H1 (cell line): ENCODE data around the gene RARRES2. TPM values are rescaled to one million over a fixed set of nuclear protein-coding genes. Genes with fewer than 3 reads are reported as not detected.

Experiments
- CBX5 ChIP-seq: fragments of 300-800, 300-1000 bp; sonication (generic); IDR thresholded peaks from 2 replicates; pipeline ENCODE4 v1.7.1; 2016; ENCODE audit warnings: antibody characterized with exemption, low read length, low read depth
- EGR1 ChIP-seq: IDR thresholded peaks from 2 replicates; pipeline ENCODE4 v1.6.1; 2011; ENCODE audit warnings: low read depth, low read length, borderline replicate concordance
- JUN ChIP-seq: IDR thresholded peaks from 2 replicates; pipeline ENCODE4 v1.6.1; 2011; ENCODE audit warnings: low read depth, mild to moderate bottlenecking, improper control_type of control experiment, low read length
- KDM5A ChIP-seq: fragments of 200-600 bp; IDR thresholded peaks from 2 replicates; pipeline ENCODE4 v1.7.1; 2012; ENCODE audit warnings: mild to moderate bottlenecking, low read length, inconsistent platforms, mixed read lengths
- MAFK ChIP-seq: IDR thresholded peaks from 2 replicates; pipeline ENCODE4 v1.6.1; 2012; ENCODE audit warnings: low read depth, mild to moderate bottlenecking, improper control_type of control experiment, low read length
- NRF1 ChIP-seq: IDR thresholded peaks from 2 replicates; pipeline ENCODE4 v1.6.1; 2011; ENCODE audit warnings: mild to moderate bottlenecking, low read depth, low read length, improper control_type of control experiment
- RBBP5 ChIP-seq: IDR thresholded peaks from 2 replicates; pipeline ENCODE4 v1.7.1; 2012; ENCODE audit warnings: low read depth, mild to moderate bottlenecking, inconsistent platforms, low read length, moderate library complexity, borderline replicate concordance
- SRF ChIP-seq: IDR thresholded peaks from 2 replicates; pipeline ENCODE4 v1.6.1; 2011; ENCODE audit warnings: mild to moderate bottlenecking, low read depth, low read length, moderate library complexity
- polyA plus RNA-seq, 7 experiments: library from polyadenylated mRNA; depleted of rRNA in 3 of 7; stranded (reverse) in 5 of 7; unstranded in 2 of 7; fragments of >200 nt in 5 of 7; fragments of 200-250 nt in 2 of 7; gene quantifications; 1 replicate in 5 of 7; 2 replicates in 1 of 7; 4 replicates in 1 of 7; pipeline versions ENCODE4 v1.2.1 to v1.2.3, GENCODE V29; 2011 to 2013; ENCODE audit warnings: missing spikeins in 2 of 7, mixed read lengths in 2 of 7
- total RNA-seq: library from RNA; stranded (reverse); fragmentation: NEBNext Ultra II Directional; extraction: Animal tissue kit (Norgen Biotek cat#: 25700); gene quantifications from 2 replicates; pipeline ENCODE4 v1.2.1, GENCODE V29; 2021
- TF ChIP-seq, protein P1 (sequence below): fragments of 300-600 bp; sonication (generic); IDR thresholded peaks from 2 replicates; pipeline ENCODE4 v1.7.1; 2012; ENCODE audit warnings: low read length, moderate library complexity, mild to moderate bottlenecking, inconsistent platforms; ENCODE audit not compliant: insufficient replicate concordance
- TF ChIP-seq, protein P2 (sequence below), 3 experiments: IDR thresholded peaks; 1 replicate in 2 of 3; 2 replicates in 1 of 3; pipeline versions ENCODE4 v1.5.1 to v1.6.1; 2011; ENCODE audit warnings: low read length in 3 of 3, mild to moderate bottlenecking in 3 of 3, inconsistent platforms in 2 of 3, low read depth in 1 of 3, moderate library complexity in 1 of 3; ENCODE audit not compliant: insufficient read depth in 1 of 3; ENCODE audit errors: control extremely low read depth in 1 of 3

RARRES2 gene
- total and polyA plus RNA-seq, 2 of the 8 experiments (the other 6 are each of a cell fraction or from before 2014, with no cell fraction given) = 254 to 441 TPM

DNA sequence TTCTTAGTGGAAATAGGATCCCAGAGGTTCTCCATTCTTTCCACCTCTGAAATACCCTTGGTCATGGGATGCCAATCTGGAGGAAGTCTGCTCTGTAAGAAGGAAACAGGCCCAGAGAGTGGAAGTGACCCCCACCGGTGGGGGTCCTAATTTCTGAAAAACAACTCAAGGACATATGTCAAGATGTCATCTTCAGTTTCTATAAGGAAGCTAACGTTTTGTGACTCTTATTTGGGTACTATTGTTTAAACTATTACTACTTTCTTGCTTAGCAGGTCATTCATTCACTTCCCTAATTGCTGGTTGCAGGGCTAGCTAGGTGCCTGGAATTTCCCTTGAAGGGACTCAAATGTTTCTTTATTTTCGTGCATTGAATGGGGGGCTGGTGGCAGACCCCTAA, 35.8 kb upstream of the RARRES2 start (continued):
- TF ChIP-seq, protein P1, sequence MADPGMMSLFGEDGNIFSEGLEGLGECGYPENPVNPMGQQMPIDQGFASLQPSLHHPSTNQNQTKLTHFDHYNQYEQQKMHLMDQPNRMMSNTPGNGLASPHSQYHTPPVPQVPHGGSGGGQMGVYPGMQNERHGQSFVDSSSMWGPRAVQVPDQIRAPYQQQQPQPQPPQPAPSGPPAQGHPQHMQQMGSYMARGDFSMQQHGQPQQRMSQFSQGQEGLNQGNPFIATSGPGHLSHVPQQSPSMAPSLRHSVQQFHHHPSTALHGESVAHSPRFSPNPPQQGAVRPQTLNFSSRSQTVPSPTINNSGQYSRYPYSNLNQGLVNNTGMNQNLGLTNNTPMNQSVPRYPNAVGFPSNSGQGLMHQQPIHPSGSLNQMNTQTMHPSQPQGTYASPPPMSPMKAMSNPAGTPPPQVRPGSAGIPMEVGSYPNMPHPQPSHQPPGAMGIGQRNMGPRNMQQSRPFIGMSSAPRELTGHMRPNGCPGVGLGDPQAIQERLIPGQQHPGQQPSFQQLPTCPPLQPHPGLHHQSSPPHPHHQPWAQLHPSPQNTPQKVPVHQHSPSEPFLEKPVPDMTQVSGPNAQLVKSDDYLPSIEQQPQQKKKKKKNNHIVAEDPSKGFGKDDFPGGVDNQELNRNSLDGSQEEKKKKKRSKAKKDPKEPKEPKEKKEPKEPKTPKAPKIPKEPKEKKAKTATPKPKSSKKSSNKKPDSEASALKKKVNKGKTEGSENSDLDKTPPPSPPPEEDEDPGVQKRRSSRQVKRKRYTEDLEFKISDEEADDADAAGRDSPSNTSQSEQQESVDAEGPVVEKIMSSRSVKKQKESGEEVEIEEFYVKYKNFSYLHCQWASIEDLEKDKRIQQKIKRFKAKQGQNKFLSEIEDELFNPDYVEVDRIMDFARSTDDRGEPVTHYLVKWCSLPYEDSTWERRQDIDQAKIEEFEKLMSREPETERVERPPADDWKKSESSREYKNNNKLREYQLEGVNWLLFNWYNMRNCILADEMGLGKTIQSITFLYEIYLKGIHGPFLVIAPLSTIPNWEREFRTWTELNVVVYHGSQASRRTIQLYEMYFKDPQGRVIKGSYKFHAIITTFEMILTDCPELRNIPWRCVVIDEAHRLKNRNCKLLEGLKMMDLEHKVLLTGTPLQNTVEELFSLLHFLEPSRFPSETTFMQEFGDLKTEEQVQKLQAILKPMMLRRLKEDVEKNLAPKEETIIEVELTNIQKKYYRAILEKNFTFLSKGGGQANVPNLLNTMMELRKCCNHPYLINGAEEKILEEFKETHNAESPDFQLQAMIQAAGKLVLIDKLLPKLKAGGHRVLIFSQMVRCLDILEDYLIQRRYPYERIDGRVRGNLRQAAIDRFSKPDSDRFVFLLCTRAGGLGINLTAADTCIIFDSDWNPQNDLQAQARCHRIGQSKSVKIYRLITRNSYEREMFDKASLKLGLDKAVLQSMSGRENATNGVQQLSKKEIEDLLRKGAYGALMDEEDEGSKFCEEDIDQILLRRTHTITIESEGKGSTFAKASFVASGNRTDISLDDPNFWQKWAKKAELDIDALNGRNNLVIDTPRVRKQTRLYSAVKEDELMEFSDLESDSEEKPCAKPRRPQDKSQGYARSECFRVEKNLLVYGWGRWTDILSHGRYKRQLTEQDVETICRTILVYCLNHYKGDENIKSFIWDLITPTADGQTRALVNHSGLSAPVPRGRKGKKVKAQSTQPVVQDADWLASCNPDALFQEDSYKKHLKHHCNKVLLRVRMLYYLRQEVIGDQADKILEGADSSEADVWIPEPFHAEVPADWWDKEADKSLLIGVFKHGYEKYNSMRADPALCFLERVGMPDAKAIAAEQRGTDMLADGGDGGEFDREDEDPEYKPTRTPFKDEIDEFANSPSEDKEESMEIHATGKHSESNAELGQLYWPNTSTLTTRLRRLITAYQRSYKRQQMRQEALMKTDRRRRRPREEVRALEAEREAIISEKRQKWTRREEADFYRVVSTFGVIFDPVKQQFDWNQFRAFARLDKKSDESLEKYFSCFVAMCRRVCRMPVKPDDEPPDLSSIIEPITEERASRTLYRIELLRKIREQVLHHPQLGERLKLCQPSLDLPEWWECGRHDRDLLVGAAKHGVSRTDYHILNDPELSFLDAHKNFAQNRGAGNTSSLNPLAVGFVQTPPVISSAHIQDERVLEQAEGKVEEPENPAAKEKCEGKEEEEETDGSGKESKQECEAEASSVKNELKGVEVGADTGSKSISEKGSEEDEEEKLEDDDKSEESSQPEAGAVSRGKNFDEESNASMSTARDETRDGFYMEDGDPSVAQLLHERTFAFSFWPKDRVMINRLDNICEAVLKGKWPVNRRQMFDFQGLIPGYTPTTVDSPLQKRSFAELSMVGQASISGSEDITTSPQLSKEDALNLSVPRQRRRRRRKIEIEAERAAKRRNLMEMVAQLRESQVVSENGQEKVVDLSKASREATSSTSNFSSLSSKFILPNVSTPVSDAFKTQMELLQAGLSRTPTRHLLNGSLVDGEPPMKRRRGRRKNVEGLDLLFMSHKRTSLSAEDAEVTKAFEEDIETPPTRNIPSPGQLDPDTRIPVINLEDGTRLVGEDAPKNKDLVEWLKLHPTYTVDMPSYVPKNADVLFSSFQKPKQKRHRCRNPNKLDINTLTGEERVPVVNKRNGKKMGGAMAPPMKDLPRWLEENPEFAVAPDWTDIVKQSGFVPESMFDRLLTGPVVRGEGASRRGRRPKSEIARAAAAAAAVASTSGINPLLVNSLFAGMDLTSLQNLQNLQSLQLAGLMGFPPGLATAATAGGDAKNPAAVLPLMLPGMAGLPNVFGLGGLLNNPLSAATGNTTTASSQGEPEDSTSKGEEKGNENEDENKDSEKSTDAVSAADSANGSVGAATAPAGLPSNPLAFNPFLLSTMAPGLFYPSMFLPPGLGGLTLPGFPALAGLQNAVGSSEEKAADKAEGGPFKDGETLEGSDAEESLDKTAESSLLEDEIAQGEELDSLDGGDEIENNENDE = no peak
- TF ChIP-seq EGR1 (no peak), KDM5A (no peak), MAFK (no peak), SRF (no peak), NRF1 (no peak), CBX5 (no peak), RBBP5 (no peak), JUN (no peak)
- TF ChIP-seq, protein P2, sequence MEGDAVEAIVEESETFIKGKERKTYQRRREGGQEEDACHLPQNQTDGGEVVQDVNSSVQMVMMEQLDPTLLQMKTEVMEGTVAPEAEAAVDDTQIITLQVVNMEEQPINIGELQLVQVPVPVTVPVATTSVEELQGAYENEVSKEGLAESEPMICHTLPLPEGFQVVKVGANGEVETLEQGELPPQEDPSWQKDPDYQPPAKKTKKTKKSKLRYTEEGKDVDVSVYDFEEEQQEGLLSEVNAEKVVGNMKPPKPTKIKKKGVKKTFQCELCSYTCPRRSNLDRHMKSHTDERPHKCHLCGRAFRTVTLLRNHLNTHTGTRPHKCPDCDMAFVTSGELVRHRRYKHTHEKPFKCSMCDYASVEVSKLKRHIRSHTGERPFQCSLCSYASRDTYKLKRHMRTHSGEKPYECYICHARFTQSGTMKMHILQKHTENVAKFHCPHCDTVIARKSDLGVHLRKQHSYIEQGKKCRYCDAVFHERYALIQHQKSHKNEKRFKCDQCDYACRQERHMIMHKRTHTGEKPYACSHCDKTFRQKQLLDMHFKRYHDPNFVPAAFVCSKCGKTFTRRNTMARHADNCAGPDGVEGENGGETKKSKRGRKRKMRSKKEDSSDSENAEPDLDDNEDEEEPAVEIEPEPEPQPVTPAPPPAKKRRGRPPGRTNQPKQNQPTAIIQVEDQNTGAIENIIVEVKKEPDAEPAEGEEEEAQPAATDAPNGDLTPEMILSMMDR (IDR thresholded peaks at IDR 0.05; ENCODE audit: control extremely low read depth in 1 of 3, insufficient read depth in 1 of 3, low read depth in 1 of 3, low read length in 3 of 3) = no peak
